ENCODE data around the gene TOX2.

DNA sequence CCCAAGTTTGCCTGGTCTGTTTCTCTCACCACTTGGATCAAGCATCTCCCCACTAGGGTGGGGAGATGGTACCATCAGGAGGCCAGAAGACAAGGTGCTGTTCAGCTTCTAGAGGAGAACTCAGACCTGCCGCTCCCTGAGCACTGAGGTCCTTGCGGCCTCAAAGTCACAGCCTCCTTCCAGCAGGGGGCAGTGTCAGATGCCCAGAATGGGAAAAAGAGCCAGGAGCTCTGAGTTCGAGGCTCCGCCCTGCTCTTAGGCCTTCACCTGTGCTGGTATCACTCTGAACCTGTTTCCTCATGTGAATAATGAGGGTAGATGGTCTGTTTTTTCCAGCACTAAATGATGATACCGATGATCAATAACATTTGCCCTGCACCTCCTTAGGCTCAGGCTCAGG lies 68.7 kb downstream of the TOX2 start:
- TF ChIP-seq, protein P1, sequence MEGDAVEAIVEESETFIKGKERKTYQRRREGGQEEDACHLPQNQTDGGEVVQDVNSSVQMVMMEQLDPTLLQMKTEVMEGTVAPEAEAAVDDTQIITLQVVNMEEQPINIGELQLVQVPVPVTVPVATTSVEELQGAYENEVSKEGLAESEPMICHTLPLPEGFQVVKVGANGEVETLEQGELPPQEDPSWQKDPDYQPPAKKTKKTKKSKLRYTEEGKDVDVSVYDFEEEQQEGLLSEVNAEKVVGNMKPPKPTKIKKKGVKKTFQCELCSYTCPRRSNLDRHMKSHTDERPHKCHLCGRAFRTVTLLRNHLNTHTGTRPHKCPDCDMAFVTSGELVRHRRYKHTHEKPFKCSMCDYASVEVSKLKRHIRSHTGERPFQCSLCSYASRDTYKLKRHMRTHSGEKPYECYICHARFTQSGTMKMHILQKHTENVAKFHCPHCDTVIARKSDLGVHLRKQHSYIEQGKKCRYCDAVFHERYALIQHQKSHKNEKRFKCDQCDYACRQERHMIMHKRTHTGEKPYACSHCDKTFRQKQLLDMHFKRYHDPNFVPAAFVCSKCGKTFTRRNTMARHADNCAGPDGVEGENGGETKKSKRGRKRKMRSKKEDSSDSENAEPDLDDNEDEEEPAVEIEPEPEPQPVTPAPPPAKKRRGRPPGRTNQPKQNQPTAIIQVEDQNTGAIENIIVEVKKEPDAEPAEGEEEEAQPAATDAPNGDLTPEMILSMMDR (conservative IDR thresholded peaks at IDR 0.05 in 1 of 2, IDR thresholded peaks at IDR 0.05 in 1 of 2; ENCODE audit: extremely low read depth in 1 of 2, insufficient read depth in 1 of 2, low read depth in 1 of 2, low read length in 2 of 2): peak in 1 of 2 donors; percentile 33
- no peak for TF ChIP-seq EZH2 (IDR thresholded peaks at IDR 0.05; ENCODE audit: borderline replicate concordance, low read length)

Measured in mammary epithelial cell (primary cell).